Kidney (tissue), 14 donors: ENCODE data around the gene NEAT1. TPM values are rescaled to one million over a fixed set of nuclear protein-coding genes. Genes with fewer than 3 reads are reported as not detected.

ENCODE experiments used
- DNase-seq, 5 donors: peaks; one replicate each; pipeline ENCODE4 v3.0.0-alpha.2; 2013 to 2020
- FAIRE-seq: peaks from 2 replicates; lab custom pipeline; 2012; peaks lifted over from hg19 to GRCh38; lab: Jason Lieb, UNC
- H3K27ac ChIP-seq, 2 donors: one replicate each; pipeline ENCODE4 v1.7.0; 2013; ENCODE audit warnings: low read depth in 2 of 2, low read length in 2 of 2, inconsistent platforms in 1 of 2
- H3K27me3 ChIP-seq: one replicate; pipeline ENCODE4 v1.7.1; 2013; ENCODE audit warnings: low read length, inconsistent platforms; ENCODE audit not compliant: control insufficient read depth, insufficient read depth
- H3K36me3 ChIP-seq, 3 donors: one replicate each; pipeline versions ENCODE4 v1.7.0 to v1.7.1; 2013; ENCODE audit warnings: low read length in 3 of 3, control low read depth in 1 of 3, inconsistent platforms in 1 of 3; ENCODE audit not compliant: insufficient read depth in 3 of 3, control insufficient read depth in 2 of 3
- H3K4me1 ChIP-seq, 3 donors: one replicate each; pipeline versions ENCODE4 v1.7.0 to v1.7.1; 2013; ENCODE audit warnings: low read length in 3 of 3, inconsistent platforms in 1 of 3, low read depth in 1 of 3; ENCODE audit not compliant: control insufficient read depth in 2 of 3, insufficient read depth in 2 of 3
- H3K4me3 ChIP-seq, 3 donors: one replicate each; pipeline versions ENCODE4 v1.7.0 to v1.8.1; 2013; ENCODE audit warnings: low read length in 3 of 3, control low read depth in 1 of 3, inconsistent platforms in 1 of 3
- H3K9ac ChIP-seq, 3 donors: one replicate each; pipeline versions ENCODE4 v1.7.0 to v1.7.1; 2013; ENCODE audit warnings: low read length in 3 of 3, control low read depth in 1 of 3, inconsistent platforms in 1 of 3
- H3K9me3 ChIP-seq, 3 donors: one replicate each; pipeline versions ENCODE4 v1.7.0 to v1.7.1; 2013; ENCODE audit warnings: low read length in 3 of 3, control low read depth in 1 of 3, inconsistent platforms in 1 of 3; ENCODE audit not compliant: control insufficient read depth in 2 of 3, insufficient read depth in 1 of 3
- CTCF ChIP-seq: IDR thresholded peaks from 3 replicates; pipeline ENCODE4 v1.5.1; 2012; ENCODE audit warnings: mild to moderate bottlenecking, moderate library complexity, borderline replicate concordance; ENCODE audit not compliant: insufficient read depth; ENCODE audit errors: extremely low read depth
- intact Hi-C: fragments of 100-400 bp; cut with DNase I; formaldehyde crosslinking; loops from one replicate; pipeline ENCODE4 v1.11.1; 2022
- polyA plus RNA-seq: library from polyadenylated mRNA; stranded (reverse); fragments of 350-450 nt; fragmentation: Illumina TruSeq; extraction: RNeasy Lipid Tissue Mini Kit (QIAGEN cat#74804); gene quantifications from one replicate; pipeline ENCODE4 v1.2.3, GENCODE V29; 2014; ENCODE audit warnings: low read depth, low replicate concordance; ENCODE audit not compliant: insufficient read depth
- total RNA-seq: library from RNA; stranded (reverse); fragmentation: NEBNext Ultra II Directional; extraction: Animal tissue kit (Norgen Biotek cat#: 25700); gene quantifications from one replicate; pipeline ENCODE4 v1.2.1, GENCODE V29; 2021
- donor health status: control.
- donor health status: control.
- donor health status: control.
- donor health status: control.
- donor health status: control.
- donor health status: DM: yes; HTN: yes; CAD: no.
- donor health status: Normal renal cell carcinoma (clear cell type).

NEAT1 gene
- total and polyA plus RNA-seq, 2 donors from 2014 or later, result 595 to 1,006 TPM

- no peaks in the 10 kb centered on the region for H3K9me3 ChIP-seq
- no peak overlapping the region for H3K4me3 ChIP-seq
- H3K36me3 ChIP-seq, result peaks cover 0 to 10% (median 5%) of the 10 kb centered on the region in 3 donors
- H3K9ac ChIP-seq, result no peak overlapping the region
- no peaks in the 10 kb centered on the region for H3K4me1 ChIP-seq
- no peak for FAIRE-seq
- TF ChIP-seq CTCF, result no peak
- DNase-seq, result no peak
- no peaks in the 10 kb centered on the region for H3K27me3 ChIP-seq
- H3K27ac ChIP-seq, result no peak overlapping the region
- intact Hi-C loops, result no loop called here
These were observed 23.3 kb upstream of the NEAT1 start for GRCh38 chr11:65399249-65399648.

- Histone ChIP-seq H3K4me3 (no peak overlapping the region), H3K4me1 (no peaks in the 10 kb centered on the region), H3K27me3 (no peaks in the 10 kb centered on the region), H3K9me3 (no peaks in the 10 kb centered on the region), H3K27ac (no peak overlapping the region), H3K36me3 (peaks cover 0 to 14% (median 5%) of the 10 kb centered on the region in 3 donors), H3K9ac (no peak overlapping the region)
- FAIRE-seq (no peak), DNase-seq (no peak)
- intact Hi-C loops, result no loop called here
- TF ChIP-seq CTCF, result no peak
These were observed 22.8 kb upstream of the NEAT1 start for GRCh38 chr11:65399845-65400244.

- H3K36me3 ChIP-seq, result peaks cover 0 to 19% (median 5%) of the 10 kb centered on the region in 3 donors
These were observed 22.1 kb upstream of the NEAT1 start for GRCh38 chr11:65400307-65401072.

More at GRCh38 chr11:65400307-65401072, 22.1 kb upstream of the NEAT1 start:
- no peak for TF ChIP-seq CTCF
- intact Hi-C loops, result no loop called here
- H3K27ac ChIP-seq, result no peak overlapping the region
- DNase-seq (peak in 3 of 5 donors; percentile 52 to 61 (median 60)), FAIRE-seq (no peak)
- no peaks in the 10 kb centered on the region for H3K4me1 ChIP-seq
- H3K9ac ChIP-seq, result no peak overlapping the region
- no peaks in the 10 kb centered on the region for H3K9me3 ChIP-seq
- H3K4me3 ChIP-seq, result no peak overlapping the region
- no peaks in the 10 kb centered on the region for H3K27me3 ChIP-seq
